CD4-positive, alpha-beta T cell treated with Interleukin-4 for 4 hours (primary cell): ENCODE measurements around the gene CLTCL1.

ENCODE experiments used
- DNase-seq: peaks from one replicate; pipeline ENCODE4 v3.0.0-alpha.2; 2020

Gene CLTCL1

DNA sequence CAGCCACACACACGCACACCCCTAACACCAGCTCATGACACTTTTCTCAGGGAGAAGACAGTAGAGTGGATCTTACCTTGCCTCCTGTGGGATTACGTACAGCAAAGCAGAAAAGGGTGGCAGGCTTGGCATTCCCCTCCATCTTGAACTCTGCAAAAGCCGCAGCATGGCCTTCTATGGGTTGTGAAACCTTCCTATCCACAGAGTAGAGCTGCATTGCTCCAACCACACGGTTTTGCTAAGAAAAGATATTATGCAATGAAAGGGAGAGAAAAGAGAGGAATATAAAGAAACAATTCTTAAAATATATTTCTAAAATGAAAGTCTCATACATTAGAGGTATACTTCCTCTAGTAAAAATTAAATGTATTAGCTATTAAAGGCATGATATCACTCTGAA lies 48.8 kb downstream of the CLTCL1 start:
- no peak for DNase-seq

DNA sequence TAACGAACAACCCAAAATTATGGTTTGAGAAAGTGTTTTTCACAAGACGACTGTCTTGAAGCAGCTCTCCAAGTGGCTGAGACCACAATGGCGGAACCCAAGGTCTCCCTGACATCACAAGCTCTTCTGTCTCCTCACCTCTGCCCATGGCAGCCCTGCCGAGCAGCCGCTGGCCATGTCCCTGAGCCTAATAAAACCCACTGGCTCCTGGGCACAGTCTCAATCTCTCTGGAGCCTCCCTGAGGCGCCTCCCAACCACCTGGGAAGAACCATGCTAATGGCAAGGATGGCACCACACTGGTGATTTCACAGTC lies 50.0 kb downstream of the CLTCL1 start:
- DNase-seq: no peak

DNA sequence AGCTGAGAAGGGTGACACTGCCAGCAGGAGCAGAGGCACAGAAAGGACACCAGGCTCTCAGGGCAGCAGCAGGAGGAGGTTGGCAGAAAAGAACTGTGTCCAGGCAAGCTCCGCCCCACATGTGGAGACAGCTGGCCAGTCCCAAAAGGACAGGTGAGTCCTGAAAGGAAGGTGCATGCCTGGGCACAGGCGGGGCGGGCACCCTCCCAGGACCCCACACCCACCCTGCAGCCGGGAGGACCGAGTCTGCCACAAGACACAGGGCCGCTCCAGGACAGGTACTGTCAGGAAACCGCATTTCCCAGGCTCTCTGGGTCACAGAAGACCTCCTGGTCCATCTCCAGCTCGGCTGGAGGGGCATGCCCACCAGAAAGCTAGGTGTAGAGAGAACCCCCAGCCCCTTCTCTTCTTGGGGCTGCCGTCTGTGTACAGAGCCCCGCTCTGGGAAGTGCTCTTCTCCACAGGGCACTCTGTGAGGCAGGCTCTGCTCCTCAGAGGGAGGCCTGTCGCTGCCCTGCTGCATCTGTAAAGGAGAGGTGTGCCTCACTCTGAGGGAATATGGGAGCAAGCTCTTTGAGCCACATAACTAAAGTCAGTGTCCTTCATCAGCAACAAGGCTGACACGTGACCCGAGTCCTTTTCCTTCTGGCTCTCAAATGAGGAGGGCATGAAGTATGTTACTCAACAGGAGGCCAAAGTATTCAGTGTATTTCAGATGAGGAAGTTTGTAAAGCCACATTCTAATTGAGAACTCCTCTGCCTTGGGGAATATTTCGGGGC lies 50.5 kb downstream of the CLTCL1 start:
- DNase-seq: no peak

DNA sequence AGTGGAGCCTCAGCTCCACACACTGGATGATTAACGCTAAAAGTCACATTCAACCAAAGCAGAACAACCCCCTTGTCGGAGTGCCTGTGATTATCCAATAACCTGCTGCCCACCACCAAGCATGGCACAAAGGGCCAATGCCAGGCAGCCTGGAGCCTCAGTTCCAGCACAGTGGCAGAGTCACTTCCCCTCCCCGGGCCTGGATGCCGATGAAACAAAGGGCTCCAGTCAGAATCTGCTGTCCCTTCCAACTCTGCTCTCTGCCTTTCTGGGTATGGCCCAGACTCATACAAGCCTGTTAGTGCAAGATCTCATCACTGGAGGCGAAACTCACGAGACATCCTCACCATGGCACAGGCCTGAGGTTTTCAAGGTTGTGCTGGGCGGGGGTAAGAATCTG lies 52.1 kb downstream of the CLTCL1 start:
- no peak for DNase-seq

DNA sequence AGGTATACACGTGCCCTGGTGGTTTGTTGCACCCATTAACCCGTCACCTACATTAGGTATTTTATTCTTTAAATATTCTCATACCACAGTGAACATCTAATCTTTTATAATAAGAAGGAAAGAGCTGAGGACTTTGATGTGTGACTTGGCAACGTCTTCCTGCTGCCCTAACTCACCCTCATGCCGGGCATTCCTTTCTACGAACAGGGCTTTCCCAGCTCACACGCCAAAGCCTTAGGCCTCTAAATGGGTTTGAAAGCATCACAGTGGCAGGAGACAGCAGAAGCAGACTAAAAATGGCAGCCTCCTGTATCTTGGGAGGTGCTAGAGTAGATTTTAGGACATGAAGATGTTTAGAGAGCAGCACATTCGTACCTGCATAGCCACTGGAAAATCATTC lies 52.6 kb downstream of the CLTCL1 start:
- DNase-seq: no peak

DNA sequence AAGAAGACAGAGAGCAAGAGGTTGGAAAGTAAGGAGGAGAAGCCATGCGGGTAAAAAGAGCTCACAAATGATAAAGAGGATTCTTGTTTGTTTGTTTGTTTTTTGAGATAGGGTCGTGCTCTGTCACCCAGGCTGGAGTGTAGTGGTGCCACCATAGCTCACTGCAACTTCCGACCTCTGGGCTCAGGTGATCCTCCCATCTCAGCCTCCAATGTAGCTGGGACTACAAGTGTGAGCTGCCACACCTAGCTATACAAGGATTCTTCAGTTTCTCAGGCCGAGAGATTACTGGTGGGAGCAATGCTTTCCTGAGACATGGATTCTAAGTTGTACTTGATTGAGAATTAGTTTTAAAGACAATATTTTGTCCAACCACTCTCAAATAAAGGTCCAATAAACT lies 55.6 kb downstream of the CLTCL1 start:
- no peak for DNase-seq

DNA sequence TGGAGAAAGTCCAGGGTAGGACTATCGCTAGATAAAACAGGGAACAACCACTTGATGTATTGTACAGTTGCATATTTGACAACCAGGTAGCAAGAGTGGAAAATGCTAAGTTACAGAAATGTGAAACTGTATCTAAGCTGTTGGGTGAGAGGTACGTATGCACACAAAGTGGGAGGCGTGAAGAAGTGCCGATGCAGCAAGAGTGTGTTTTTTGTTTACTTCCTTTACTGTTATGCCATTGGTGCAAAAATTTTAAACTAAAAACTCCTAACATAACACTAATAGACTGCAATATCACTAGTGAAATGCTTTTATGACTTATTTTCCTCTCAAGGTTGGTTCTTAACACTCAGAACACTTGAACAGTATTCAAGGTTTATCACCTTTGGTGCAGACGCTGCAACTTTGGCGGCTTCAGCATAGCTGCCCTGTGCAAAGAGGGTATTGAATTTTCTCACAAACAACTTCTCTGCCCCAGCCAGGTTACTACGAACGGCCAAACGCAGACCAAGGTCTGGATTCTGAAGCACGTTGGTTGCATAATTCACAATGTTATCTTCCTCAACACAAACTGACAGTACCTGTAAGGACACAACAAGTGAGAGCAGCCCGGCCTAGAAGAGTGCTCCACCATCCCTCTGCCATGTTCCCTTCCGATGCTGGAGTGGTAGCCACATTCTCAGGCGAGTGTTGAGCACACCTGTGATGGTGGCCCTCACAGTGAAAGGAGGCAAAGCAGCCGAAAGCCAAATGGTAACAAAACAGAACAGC lies 57.2 kb downstream of the CLTCL1 start:
- no peak for DNase-seq

DNA sequence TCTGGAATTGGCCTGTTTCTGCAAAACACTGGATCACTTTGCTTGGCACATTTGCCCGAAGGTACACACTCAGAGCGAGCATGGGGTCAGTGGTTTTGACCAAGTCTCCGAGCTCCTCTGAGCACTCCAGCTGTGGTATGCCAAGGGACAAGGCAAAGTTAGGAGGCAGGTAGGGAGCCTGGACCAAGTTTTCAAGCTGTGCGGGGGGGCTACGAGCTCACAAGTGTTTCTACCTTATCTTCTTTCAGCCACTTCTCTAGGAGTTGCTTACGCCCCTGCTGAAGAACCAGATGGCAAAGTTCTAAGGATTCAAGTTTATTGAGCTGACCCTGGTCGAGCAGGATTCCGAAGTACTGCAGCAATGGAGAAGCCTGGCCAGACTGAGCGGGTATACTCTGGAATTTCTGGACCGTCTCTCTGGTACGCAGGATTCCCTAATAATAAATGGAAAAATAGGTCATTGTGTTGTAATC lies 58.3 kb downstream of the CLTCL1 start:
- DNase-seq: no peak

DNA sequence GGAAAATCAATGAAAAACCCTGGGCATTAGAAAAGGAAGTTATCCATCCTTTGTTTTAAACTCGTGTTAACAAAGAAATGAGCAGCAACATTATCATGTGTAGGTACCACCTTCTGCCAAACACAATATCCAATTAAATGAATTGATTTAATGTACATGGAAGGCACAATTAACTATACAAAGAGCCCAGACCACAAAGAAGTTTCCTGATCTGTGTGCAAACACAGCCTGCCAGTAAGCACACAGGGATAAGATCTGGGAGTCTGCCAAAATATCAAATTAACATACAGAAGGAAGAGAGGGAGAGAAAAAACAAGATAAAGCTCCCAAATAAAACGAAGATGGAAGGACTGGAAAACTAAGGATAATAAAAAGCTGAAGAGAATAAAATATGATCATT lies 58.9 kb downstream of the CLTCL1 start:
- no peak for DNase-seq

DNA sequence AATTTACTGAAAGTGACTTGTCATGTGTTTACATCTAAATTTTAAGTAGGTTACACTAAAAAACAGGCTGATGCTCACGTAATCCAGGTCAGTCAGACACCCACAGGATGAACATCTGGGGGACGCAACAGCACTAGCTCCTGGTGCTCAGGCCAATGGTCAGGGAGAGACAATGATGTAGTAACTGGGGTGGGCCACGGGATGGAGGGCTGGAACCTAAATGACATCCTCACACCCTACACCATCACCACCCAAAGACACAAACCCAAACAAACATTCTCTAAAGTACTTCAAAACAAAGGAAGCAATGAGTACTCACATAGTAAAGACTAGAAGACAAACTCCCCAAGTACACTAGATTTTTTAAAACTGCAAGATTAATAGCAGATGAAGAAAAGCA lies 59.5 kb downstream of the CLTCL1 start:
- no peak for DNase-seq

DNA sequence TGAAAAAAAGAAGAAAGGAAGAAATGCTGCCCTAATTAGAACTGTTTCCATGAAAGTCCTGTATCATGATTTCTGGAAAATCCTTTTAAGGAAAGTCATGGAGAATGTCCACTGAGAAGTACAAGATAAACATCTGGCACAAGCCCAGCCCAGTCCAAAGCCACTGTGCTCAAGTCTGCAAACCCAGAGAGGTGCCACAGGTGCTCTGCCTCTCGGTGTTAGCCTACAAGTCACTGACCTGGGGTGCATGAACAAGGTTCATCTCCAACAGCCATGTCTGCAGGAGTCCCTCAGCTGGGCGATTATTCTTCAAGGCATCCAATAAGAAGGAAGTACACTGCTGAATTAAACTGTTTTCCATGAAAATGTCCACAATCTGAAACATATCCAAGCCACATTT lies 61.9 kb downstream of the CLTCL1 start:
- DNase-seq: no peak

DNA sequence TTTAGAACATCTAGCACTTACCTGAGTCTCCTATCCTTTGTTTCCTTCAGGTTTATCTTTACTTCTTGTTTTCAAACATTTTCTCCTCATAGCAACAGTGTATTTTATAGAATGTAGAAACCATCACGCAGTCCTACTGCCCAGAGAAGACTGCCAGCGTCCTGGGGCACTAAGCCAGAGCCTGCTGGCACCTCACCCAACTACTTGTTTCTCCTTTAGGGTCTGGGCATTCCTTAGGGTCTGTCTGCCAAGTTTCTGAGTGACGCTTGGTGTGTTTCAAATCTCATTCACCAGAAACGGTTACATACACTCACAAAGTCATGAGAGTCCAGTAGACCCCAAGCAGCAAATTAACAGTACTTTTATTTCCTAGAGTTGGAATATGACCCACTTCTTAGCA lies 63.3 kb downstream of the CLTCL1 start:
- DNase-seq: no peak

DNA sequence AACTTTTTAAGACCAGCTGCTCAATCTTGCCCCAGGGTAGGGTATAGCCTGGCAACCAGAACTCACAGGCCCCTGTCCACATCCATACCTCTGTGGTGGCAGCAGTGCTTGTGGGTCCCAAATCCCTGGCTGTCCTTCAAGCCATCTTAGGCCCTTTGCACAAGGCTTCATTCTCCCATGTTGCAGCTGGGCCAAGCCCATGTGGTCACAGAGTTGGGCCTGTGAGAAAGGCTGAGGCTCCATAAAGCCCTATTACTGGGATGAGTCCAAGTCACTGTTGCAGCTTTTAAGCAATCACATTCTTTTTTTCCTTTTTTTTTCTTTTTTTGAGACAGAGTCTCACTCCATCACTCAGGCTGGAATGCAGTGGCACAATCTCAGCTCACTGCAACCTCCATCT lies 65.1 kb downstream of the CLTCL1 start:
- no peak for DNase-seq

DNA sequence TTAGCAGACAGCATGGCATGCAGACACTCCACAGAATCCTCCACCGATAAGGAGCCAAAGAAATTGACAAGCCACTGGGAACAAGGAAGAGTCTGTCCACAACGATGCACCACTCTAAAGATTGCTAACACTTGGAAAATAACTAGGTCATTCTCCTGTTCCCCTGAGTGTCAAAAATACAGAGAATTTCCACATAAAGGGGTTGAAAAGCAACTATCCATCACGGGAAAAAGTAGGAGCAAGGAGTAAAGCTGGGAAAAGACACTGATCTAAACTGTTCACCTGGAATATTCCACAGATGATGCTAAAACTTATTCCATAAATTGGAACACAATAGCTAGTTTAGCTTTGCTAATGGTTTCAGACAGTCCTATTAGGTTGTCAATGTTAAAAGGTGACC lies 66.0 kb downstream of the CLTCL1 start:
- no peak for DNase-seq

DNA sequence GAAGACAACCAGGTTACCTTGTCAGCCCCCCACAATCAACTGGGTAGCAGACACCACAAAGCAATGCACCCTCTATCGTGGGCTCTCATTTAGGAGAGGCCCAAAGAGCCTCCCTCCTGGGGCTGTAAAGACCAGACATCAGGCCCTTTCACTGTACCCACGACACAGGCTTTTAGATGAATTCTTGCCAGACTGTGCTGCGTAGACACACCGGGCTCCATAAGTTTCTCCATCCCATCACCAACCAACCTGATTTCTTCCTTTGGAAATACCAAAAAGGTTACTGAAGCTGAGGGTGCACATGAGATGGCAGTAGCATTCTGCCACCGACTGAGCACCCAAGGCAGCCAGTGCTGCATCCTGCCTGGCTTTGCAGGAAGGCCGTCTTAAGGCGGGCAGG lies 66.5 kb downstream of the CLTCL1 start:
- DNase-seq: no peak

DNA sequence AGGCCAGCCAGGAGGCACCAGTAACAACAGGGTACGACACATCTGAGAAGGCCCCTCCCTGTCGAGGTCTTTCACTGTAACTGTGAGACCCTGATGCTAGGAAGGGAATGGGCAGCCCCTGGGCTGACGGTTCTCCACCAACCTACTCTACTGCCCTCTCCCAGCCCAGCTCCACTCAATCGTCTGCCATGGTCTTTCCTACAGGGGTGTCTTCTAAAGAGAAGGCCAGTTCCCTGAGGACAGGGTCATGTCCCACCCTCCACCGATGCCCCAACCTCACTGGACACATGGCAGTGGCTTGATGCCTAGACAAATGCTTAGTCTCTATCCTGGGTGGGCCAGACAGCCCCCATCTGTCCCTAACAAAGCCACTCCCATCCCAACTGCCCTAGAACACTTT lies 67.0 kb downstream of the CLTCL1 start:
- DNase-seq: no peak

DNA sequence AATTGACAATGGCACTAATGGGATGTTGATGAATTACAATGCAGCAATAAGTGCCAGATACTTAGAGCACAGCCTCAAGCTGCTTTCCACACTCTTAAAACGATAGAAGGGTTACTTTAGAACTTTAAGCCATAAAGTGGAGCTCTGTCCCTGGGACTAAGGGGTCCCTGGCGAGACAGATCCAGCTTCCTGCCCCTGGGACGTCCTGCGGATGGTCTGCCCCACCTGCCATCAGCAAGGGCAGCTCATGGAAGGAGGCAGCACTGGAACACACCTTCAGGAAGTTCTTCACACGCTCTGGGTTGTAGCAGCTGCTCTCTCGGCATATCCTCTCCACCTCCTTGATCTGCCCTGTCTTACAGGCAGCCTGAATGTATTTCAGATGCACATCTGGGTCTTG lies 67.9 kb downstream of the CLTCL1 start:
- no peak for DNase-seq

DNA sequence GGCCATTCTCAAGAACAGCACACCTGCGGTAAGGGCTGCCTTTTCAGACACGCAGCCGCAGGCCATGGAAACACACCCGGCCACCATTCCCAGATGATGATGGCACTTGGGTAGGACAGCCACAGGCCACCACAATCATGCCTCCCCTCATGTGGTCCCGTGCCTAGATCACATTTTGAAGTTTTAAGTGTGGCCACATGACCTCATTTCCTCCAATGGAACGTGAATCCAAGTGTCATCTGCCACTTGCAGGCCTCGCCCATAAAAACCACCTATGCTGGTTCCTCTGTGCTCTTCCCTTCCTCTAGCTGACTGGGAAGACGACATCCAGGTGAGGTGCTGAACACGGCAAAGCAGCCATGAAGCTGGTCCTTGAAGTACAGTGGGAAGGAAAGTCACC lies 68.4 kb downstream of the CLTCL1 start:
- no peak for DNase-seq

DNA sequence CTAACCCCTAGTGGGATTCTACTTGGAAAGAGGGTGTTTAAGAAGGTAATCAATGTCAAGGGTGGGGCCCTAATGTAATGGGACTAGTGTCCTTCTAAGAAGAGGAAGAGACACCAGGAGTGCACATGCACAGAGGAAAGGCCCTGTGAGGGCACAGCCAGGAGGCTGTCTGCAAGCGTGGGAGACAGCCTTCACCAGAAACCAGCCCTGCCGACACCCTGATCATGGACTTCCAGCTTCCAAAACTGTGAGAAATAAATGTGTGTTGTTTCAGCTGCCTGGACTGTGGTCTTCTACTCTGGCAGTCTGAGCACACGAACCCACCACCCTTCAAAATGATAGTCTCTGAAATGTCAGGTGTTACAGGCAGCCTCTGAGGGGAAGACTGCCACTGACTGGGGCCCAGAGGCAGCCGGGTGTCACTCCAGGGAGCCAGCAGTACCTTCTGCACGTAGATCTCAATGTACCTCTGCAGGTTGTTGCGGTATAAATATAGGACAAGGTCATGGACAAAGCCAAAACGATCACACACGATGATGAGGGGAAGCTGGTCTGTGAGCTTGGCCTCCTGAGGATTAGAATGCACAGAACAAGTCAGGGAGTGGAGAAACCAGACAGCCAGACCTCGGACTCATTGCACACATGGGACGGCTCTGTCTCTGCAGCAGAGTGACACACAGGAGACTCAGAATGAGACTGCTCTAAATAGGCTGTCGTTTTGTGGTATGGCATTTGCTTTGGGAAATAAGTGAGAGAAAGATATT lies 69.1 kb downstream of the CLTCL1 start:
- DNase-seq: no peak

DNA sequence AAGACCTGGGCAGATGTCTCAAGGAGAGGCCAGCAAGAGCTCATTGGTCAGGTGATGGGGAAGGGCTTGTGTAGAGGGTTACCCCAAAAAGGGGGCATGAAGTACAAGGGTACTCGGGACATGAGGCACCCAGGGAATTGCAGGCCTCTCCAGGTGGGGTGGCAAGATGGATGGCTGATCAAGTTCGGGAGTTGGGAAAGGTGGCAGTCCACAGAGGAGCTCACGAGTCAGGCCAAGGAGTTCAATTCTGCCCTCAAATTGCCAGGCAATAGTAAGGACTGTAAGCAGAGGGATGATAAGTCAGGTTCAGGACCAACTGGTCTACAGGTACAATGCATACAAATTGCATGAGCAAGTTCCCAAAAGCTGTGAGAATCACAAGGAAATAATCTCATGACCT lies 70.7 kb downstream of the CLTCL1 start:
- DNase-seq: no peak

DNA sequence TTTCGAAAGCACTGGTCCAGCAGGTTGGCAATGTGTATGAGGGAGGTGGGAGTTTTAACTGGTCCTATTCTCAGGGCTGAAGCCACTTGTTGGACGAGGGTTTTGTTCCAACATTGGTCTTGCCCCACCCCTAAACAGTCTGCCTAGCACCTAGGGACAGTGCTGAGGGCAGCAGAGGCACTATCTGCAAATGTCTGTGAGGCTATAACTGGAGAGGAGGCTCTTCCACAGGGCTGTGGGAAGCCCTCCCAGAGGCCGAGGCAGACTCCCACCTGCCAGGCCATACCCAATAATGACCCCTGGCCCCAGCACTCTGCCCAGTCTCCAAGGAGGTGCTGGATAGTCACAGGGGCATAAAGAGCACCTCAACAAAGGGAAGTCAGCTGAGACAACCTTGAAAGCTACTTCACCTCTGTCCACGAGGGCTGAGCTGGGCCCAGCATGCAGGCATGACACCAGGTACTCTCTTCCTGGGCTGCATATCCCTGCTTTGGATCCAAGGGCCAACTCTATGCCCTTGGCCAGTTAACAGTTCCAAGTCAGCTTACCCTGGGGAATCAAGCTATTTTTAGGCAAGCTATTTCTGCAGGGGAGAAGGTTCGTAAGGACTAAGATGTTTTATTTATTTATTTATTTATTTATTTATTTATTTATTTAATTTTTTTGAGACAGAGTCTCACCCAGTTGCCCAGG lies 72.8 kb downstream of the CLTCL1 start:
- DNase-seq: no peak

DNA sequence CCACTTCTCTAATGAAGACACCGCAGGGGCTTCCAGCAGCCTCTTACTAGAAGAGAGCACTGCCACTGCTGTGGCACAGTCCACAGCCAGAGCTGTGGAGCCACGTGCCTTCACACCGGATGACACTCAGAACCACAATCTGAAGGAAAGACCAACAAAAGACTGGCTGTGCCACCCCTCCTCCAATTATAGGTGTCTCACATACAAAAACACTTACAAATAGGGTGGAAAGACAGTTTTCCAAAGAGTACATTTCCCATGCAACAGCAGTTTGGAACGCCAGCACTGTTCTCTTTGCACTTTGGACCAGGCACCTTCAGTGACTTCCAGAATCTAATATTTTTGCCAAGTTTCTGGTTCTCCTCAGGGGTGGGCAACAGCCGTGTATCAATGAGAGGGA lies 74.9 kb downstream of the CLTCL1 start:
- no peak for DNase-seq

DNA sequence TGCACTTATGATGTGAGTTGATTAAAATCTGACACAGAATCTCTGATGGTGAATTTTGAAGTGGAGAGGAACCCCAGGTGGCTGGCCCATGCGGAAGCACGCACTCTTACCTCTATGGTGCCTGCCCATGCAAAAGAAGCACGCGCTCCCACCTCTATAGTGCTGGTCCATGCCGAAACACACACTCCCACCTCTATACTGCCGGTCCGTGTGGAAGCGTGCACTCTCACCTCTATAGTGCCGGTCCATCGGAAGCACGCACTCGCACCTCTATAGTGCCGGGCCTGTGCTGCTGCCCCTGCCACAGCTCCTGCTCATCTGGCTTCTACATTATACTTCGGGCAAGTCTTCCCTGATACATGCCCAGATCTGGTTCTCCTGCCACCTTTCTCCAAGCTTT lies 76.2 kb downstream of the CLTCL1 start:
- DNase-seq: no peak
